Measurements from ENCODE around the gene KIRREL1. TPM values are rescaled to one million over a fixed set of nuclear protein-coding genes. Genes with fewer than 3 reads are reported as not detected.

Gene KIRREL1
- total RNA-seq, 4 donors from 2014 or later, result 45.2 to 61.6 (median 49.2) TPM

GRCh38 chr1:158089476-158089875 lies 96.0 kb downstream of the KIRREL1 start:
- no peak for TF ChIP-seq CTCF (IDR thresholded peaks at IDR 0.05; ENCODE audit: low read depth)

- no peak for TF ChIP-seq CTCF (IDR thresholded peaks at IDR 0.05; ENCODE audit: low read depth)
Observed at GRCh38 chr1:158089925-158090637, 96.6 kb downstream of the KIRREL1 start.

GRCh38 chr1:158093376-158093775 lies 99.9 kb downstream of the KIRREL1 start:
- TF ChIP-seq CTCF (IDR thresholded peaks at IDR 0.05; ENCODE audit: low read depth), result no peak

- TF ChIP-seq CTCF (IDR thresholded peaks at IDR 0.05; ENCODE audit: low read depth), result no peak
Observed at GRCh38 chr1:158094571-158094970, 101.1 kb downstream of the KIRREL1 start.

GRCh38 chr1:158095737-158096335 lies 102.4 kb downstream of the KIRREL1 start:
- no peak for TF ChIP-seq CTCF (IDR thresholded peaks at IDR 0.05; ENCODE audit: low read depth)

- TF ChIP-seq CTCF (IDR thresholded peaks at IDR 0.05; ENCODE audit: low read depth), result no peak
Observed at GRCh38 chr1:158098256-158098655, 104.8 kb downstream of the KIRREL1 start.

- TF ChIP-seq CTCF (IDR thresholded peaks at IDR 0.05; ENCODE audit: low read depth), result no peak
Observed at GRCh38 chr1:158099185-158099584, 105.7 kb downstream of the KIRREL1 start.

Data from subcutaneous adipose tissue (tissue), 4 donors.